ENCODE data around the gene LRP1.

LRP1 gene

DNA sequence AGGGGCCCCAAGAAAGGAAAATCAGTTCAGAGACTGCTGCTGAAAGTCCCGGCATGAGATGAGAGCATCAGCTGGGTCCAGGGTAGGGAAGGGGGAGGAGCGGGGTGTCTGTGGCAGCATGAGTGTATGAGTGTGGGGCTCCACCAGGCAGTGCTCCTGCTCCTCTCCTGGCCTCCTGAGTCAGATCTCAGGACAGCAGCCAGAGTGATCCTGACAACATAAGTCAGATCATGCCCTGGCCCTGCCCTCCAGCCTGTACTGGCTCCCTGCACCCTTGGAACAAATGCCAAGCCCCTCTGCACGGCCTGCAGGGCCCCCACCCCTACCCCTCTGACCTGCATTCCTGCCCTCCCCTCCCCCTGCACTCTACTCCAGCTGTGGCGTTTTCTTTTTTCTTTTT, 43.4 kb downstream of the LRP1 start:
- H3K27me3 ChIP-seq: no peaks in the 10 kb centered on the region
- TF ChIP-seq, protein P1, sequence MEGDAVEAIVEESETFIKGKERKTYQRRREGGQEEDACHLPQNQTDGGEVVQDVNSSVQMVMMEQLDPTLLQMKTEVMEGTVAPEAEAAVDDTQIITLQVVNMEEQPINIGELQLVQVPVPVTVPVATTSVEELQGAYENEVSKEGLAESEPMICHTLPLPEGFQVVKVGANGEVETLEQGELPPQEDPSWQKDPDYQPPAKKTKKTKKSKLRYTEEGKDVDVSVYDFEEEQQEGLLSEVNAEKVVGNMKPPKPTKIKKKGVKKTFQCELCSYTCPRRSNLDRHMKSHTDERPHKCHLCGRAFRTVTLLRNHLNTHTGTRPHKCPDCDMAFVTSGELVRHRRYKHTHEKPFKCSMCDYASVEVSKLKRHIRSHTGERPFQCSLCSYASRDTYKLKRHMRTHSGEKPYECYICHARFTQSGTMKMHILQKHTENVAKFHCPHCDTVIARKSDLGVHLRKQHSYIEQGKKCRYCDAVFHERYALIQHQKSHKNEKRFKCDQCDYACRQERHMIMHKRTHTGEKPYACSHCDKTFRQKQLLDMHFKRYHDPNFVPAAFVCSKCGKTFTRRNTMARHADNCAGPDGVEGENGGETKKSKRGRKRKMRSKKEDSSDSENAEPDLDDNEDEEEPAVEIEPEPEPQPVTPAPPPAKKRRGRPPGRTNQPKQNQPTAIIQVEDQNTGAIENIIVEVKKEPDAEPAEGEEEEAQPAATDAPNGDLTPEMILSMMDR (IDR thresholded peaks at IDR 0.05): no peak
- no peaks in the 10 kb centered on the region for H3K9me3 ChIP-seq
- H3K36me3 ChIP-seq: no peaks in the 10 kb centered on the region
- no peaks in the 10 kb centered on the region for H3K4me1 ChIP-seq (ENCODE audit: control insufficient read depth in 1 of 2, insufficient read depth in 1 of 2, low read depth in 1 of 2, low read length in 1 of 2)
- no peak overlapping the region for H3K4me3 ChIP-seq (ENCODE audit: low read depth in 1 of 2, low read length in 1 of 2)
- no peak overlapping the region for H3K27ac ChIP-seq

DNA sequence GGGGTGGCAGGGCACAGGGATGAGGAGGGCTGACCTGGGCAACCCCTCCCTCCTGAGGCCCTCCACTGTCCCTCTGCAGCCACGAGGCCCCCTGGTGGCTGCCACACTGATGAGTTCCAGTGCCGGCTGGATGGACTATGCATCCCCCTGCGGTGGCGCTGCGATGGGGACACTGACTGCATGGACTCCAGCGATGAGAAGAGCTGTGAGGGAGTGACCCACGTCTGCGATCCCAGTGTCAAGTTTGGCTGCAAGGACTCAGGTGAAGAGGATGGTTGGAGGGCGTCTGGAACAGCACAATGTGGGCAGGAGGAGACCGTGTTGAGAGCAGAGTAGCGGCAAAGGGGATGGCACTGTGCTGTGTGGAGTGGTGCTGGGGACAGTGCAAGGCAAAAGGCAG, 44.8 kb downstream of the LRP1 start:
- H3K9me3 ChIP-seq: no peaks in the 10 kb centered on the region
- TF ChIP-seq, protein P1 (IDR thresholded peaks at IDR 0.05): no peak
- H3K27ac ChIP-seq: no peak overlapping the region
- no peak overlapping the region for H3K4me3 ChIP-seq (ENCODE audit: low read depth in 1 of 2, low read length in 1 of 2)
- H3K4me1 ChIP-seq (ENCODE audit: control insufficient read depth in 1 of 2, insufficient read depth in 1 of 2, low read depth in 1 of 2, low read length in 1 of 2): no peaks in the 10 kb centered on the region
- H3K27me3 ChIP-seq: no peaks in the 10 kb centered on the region
- H3K36me3 ChIP-seq: no peaks in the 10 kb centered on the region

DNA sequence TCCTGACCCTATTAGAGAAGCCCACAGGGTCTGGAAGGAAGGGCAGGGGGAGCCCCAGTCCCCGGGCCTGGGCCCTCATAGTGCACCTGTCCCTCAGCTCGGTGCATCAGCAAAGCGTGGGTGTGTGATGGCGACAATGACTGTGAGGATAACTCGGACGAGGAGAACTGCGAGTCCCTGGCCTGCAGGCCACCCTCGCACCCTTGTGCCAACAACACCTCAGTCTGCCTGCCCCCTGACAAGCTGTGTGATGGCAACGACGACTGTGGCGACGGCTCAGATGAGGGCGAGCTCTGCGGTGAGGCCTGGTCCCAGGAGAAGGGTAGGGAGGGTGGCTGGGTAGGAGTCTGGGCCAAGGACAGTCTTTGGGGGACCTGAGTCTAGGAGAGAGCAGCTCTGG, 45.4 kb downstream of the LRP1 start:
- H3K36me3 ChIP-seq: no peaks in the 10 kb centered on the region
- no peak overlapping the region for H3K4me3 ChIP-seq (ENCODE audit: low read depth in 1 of 2, low read length in 1 of 2)
- H3K27me3 ChIP-seq: no peaks in the 10 kb centered on the region
- no peaks in the 10 kb centered on the region for H3K4me1 ChIP-seq (ENCODE audit: control insufficient read depth in 1 of 2, insufficient read depth in 1 of 2, low read depth in 1 of 2, low read length in 1 of 2)
- TF ChIP-seq, protein P1 (IDR thresholded peaks at IDR 0.05): no peak
- H3K9me3 ChIP-seq: no peaks in the 10 kb centered on the region
- H3K27ac ChIP-seq: no peak overlapping the region

DNA sequence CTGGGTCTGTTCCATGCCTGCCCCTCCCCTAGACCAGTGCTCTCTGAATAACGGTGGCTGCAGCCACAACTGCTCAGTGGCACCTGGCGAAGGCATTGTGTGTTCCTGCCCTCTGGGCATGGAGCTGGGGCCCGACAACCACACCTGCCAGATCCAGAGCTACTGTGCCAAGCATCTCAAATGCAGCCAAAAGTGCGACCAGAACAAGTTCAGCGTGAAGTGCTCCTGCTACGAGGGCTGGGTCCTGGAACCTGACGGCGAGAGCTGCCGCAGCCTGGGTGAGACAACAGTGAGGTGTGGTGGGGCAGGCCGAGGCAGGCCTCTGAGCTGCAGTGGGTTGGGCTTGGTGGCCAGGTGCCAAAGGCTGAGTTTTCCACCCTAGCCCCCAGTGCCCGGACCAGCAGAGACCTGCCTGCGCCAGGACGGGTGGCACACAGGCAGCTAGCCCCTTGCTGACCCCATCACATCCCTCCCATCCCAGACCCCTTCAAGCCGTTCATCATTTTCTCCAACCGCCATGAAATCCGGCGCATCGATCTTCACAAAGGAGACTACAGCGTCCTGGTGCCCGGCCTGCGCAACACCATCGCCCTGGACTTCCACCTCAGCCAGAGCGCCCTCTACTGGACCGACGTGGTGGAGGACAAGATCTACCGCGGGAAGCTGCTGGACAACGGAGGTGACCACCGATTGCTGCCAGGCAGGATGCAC, 47.3 kb downstream of the LRP1 start:
- Histone ChIP-seq H3K9me3 (no peaks in the 10 kb centered on the region), H3K36me3 (no peaks in the 10 kb centered on the region), H3K4me3 (ENCODE audit: low read depth in 1 of 2, low read length in 1 of 2) (no peak overlapping the region), H3K27me3 (no peaks in the 10 kb centered on the region), H3K27ac (no peak overlapping the region), H3K4me1 (ENCODE audit: control insufficient read depth in 1 of 2, insufficient read depth in 1 of 2, low read depth in 1 of 2, low read length in 1 of 2) (no peaks in the 10 kb centered on the region)
- TF ChIP-seq, protein P1 (IDR thresholded peaks at IDR 0.05): no peak

DNA sequence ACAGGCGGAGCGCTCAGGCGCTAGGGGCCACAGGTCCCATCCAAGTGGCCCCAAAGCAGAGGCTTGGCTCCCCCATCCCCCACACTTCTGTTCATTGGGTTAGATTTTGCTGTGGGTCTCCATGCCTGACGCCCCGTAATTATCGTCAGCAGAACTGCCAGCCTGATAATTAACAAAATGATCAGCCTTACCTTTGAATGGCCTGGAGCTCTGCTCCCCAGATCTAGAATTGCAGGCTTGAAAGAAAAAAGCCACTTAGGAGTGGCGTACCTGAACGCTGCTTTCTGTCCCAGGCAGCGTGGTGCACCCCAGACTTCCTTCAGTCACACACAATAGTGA, 47.8 kb downstream of the LRP1 start:
- H3K4me3 ChIP-seq (ENCODE audit: low read depth in 1 of 2, low read length in 1 of 2): no peak overlapping the region
- no peaks in the 10 kb centered on the region for H3K9me3 ChIP-seq
- H3K27me3 ChIP-seq: no peaks in the 10 kb centered on the region
- no peaks in the 10 kb centered on the region for H3K4me1 ChIP-seq (ENCODE audit: control insufficient read depth in 1 of 2, insufficient read depth in 1 of 2, low read depth in 1 of 2, low read length in 1 of 2)
- H3K27ac ChIP-seq: no peak overlapping the region
- TF ChIP-seq, protein P1 (IDR thresholded peaks at IDR 0.05): no peak
- H3K36me3 ChIP-seq: no peaks in the 10 kb centered on the region
